Prostate gland (tissue), 2 donors: ENCODE data around the gene ADK. TPM values are rescaled to one million over a fixed set of nuclear protein-coding genes. Genes with fewer than 3 reads are reported as not detected.

Experiments used
- DNase-seq: peaks from one replicate; pipeline ENCODE4 v3.0.0-alpha.2; 2019; ENCODE audit warnings: low spot score
- H3K27ac ChIP-seq, 2 donors: fragments of 200-600 bp; sonication (generic); 2 replicates each; pipeline ENCODE4 v1.5.1; 2017 to 2019
- H3K27me3 ChIP-seq: fragments of 200-600 bp; sonication (generic); replicated peaks from 2 replicates; pipeline ENCODE4 v1.5.1; 2019; ENCODE audit not compliant: insufficient read depth
- H3K36me3 ChIP-seq, 2 donors: fragments of 200-600 bp; sonication (generic); 1 replicate in 1 of 2; 2 replicates in 1 of 2; pipeline versions ENCODE4 v1.5.1 to v1.8.1; 2017 to 2019
- H3K4me1 ChIP-seq: fragments of 200-600 bp; sonication (generic); replicated peaks from 2 replicates; pipeline ENCODE4 v1.5.1; 2019
- H3K4me3 ChIP-seq, 2 donors: fragments of 200-600 bp; sonication (generic); 2 replicates each; pipeline ENCODE4 v1.5.1; 2017 to 2019
- H3K9me3 ChIP-seq: fragments of 200-600 bp; sonication (generic); 2 replicates; pipeline ENCODE4 v1.5.1; 2017
- POLR2A ChIP-seq: fragments of 450-650 bp; IDR thresholded peaks from one replicate; pipeline ENCODE4 v1.6.1; 2016; ENCODE audit warnings: antibody characterized with exemption, mild to moderate bottlenecking
- POLR2AphosphoS5 ChIP-seq: sonication (generic); formaldehyde crosslinking; IDR thresholded peaks from one replicate; pipeline ENCODE4 v1.6.1; 2017; ENCODE audit warnings: antibody characterized with exemption
- WGBS: methylation state at CpG from one replicate; pipeline ENCODE4 v1.1.5; 2018; 5-methylcytosine and 5-hydroxymethylcytosine counted together
- intact Hi-C: fragments of 100-400 bp; cut with DNase I; formaldehyde crosslinking; loops from one replicate; pipeline ENCODE4 v1.14.2; 2022
- total RNA-seq, 2 donors: library from RNA; depleted of rRNA; stranded (reverse); fragments of >200 nt; gene quantifications; one replicate each; pipeline ENCODE4 v1.1.0, GENCODE V29; 2016
- TF ChIP-seq, protein P1 (sequence below), 4 experiments: fragments of 200-600 bp in 2 of 4; fragments of 450-650 bp in 2 of 4; sonication (generic) in 2 of 4; IDR thresholded peaks; 1 replicate in 3 of 4; 2 replicates in 1 of 4; pipeline ENCODE4 v1.5.1; 2016 to 2019; ENCODE audit warnings: antibody characterized with exemption in 4 of 4, mild to moderate bottlenecking in 2 of 4, moderate library complexity in 2 of 4

ADK gene
- total RNA-seq, 2 donors from 2014 or later: 34.1 to 42.5 TPM

DNA sequence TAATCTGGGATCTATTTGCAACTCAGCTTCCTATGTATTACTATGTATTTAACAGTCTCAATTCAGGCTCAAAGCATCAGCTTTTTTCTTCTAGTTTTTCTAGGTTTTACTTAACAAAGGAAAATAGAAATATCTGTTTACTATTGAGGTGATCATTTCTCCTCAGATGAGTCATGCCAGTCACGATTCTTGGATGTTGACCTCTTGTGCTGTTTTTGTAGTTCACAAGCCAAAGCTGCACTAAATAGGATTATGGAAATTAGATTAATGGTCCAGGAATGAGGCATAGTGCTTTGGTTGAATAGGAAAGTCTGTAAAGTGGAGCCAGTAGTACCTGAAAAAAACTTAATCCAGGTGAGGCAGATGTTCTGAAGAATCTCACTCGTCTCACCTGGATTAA, 477.1 kb downstream of the ADK start:
- intact Hi-C loops: no loop called here

DNA sequence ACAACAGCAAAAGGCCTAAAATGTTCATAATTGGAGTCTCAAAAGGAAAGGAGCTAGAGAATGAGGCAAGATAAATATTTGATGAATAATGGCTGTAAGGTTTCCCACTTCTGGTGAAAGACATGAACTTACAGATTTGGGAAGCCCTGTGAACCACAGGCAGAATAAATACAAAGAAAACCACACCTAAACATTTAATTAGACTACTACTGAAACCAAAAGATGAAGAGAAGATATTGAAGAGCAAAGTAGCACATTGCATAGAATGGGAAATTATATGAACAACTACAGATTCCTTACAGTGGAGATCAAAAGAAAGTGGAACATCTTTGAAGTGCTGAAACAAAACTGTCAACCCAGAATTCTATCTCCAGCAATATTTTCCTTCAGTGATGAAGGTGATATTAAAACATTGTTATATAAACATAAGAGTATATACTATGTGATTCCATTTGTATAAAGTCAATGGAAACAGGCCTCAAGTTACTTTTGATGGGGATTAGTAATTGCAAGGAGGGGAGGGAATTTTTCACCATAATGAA, 484.0 kb downstream of the ADK start:
- H3K4me1 ChIP-seq: no peaks in the 10 kb centered on the region
- H3K4me3 ChIP-seq: no peak overlapping the region
- TF ChIP-seq POLR2AphosphoS5 (no peak), POLR2A (no peak)
- TF ChIP-seq, protein P1, sequence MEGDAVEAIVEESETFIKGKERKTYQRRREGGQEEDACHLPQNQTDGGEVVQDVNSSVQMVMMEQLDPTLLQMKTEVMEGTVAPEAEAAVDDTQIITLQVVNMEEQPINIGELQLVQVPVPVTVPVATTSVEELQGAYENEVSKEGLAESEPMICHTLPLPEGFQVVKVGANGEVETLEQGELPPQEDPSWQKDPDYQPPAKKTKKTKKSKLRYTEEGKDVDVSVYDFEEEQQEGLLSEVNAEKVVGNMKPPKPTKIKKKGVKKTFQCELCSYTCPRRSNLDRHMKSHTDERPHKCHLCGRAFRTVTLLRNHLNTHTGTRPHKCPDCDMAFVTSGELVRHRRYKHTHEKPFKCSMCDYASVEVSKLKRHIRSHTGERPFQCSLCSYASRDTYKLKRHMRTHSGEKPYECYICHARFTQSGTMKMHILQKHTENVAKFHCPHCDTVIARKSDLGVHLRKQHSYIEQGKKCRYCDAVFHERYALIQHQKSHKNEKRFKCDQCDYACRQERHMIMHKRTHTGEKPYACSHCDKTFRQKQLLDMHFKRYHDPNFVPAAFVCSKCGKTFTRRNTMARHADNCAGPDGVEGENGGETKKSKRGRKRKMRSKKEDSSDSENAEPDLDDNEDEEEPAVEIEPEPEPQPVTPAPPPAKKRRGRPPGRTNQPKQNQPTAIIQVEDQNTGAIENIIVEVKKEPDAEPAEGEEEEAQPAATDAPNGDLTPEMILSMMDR (IDR thresholded peaks at IDR 0.05): no peak
- no peak overlapping the region for H3K27ac ChIP-seq
- H3K27me3 ChIP-seq: no peaks in the 10 kb centered on the region
- no peaks in the 10 kb centered on the region for H3K36me3 ChIP-seq
- intact Hi-C loops: no loop called here
- no peak for DNase-seq
- H3K9me3 ChIP-seq: no peaks in the 10 kb centered on the region

More for the DNA sequence above, 477.1 kb downstream of the ADK start:
- no peak overlapping the region for H3K27ac ChIP-seq
- no peaks in the 10 kb centered on the region for H3K9me3 ChIP-seq
- no peaks in the 10 kb centered on the region for H3K27me3 ChIP-seq
- no peaks in the 10 kb centered on the region for H3K36me3 ChIP-seq
- no peak for TF ChIP-seq POLR2AphosphoS5
- TF ChIP-seq, protein P1 (IDR thresholded peaks at IDR 0.05): no peak
- no peak for TF ChIP-seq POLR2A
- 76% methylated on average over 2 of the region's 2 CpGs for WGBS
- no peak overlapping the region for H3K4me3 ChIP-seq
- DNase-seq: no peak
- no peaks in the 10 kb centered on the region for H3K4me1 ChIP-seq

DNA sequence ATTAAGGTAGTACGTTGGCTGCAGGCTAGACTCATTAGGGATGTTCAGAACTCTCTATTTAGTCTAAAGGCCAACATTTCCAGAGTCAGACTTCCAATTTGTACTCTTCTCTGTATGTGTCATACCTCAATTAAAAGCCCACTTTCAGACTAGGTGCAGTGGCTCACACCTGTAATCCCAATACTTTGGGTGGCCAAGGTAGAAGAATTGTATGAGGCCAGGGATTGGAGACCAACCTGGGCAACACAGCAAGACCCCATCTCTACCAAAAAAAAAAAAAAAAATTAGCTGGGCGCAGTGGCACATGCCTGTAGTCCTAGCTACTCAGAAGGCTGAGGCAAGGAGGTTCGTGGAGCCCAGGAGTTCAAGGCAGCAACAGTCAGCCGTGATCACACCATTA, 484.6 kb downstream of the ADK start:
- Histone ChIP-seq H3K27me3 (no peaks in the 10 kb centered on the region), H3K4me3 (no peak overlapping the region), H3K4me1 (no peaks in the 10 kb centered on the region), H3K36me3 (no peaks in the 10 kb centered on the region), H3K27ac (no peak overlapping the region), H3K9me3 (no peaks in the 10 kb centered on the region)
- no peak for DNase-seq
- WGBS: 95% methylated on average over 4 of the region's 4 CpGs
- intact Hi-C loops: no loop called here
- TF ChIP-seq POLR2AphosphoS5 (no peak), POLR2A (no peak)
- TF ChIP-seq, protein P1 (IDR thresholded peaks at IDR 0.05): no peak

DNA sequence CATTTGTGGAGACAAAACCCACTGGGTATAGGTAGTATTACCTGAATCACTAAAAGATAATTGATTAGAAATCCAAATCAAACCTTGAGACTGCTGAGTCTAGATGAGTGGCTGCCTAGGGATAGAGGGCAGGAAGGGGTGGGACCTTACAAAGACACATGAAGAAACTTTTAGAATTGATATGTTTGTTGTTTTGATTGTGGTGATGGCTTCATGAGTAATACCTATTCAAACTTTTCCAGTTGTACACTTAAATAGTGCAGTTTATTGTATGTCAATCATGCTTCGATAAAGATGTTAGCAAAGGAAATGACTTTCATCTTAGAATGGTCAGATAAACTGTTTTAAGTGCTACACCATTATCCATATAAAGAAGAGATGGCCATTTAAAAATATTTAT, 486.7 kb downstream of the ADK start:
- Histone ChIP-seq H3K27me3 (no peaks in the 10 kb centered on the region), H3K4me1 (no peaks in the 10 kb centered on the region), H3K36me3 (no peaks in the 10 kb centered on the region), H3K27ac (no peak overlapping the region), H3K4me3 (no peak overlapping the region), H3K9me3 (no peaks in the 10 kb centered on the region)
- intact Hi-C loops: no loop called here
- no peak for DNase-seq
- 75% methylated on average over 1 of the region's 1 CpG for WGBS
- TF ChIP-seq POLR2AphosphoS5 (no peak), POLR2A (no peak)

DNA sequence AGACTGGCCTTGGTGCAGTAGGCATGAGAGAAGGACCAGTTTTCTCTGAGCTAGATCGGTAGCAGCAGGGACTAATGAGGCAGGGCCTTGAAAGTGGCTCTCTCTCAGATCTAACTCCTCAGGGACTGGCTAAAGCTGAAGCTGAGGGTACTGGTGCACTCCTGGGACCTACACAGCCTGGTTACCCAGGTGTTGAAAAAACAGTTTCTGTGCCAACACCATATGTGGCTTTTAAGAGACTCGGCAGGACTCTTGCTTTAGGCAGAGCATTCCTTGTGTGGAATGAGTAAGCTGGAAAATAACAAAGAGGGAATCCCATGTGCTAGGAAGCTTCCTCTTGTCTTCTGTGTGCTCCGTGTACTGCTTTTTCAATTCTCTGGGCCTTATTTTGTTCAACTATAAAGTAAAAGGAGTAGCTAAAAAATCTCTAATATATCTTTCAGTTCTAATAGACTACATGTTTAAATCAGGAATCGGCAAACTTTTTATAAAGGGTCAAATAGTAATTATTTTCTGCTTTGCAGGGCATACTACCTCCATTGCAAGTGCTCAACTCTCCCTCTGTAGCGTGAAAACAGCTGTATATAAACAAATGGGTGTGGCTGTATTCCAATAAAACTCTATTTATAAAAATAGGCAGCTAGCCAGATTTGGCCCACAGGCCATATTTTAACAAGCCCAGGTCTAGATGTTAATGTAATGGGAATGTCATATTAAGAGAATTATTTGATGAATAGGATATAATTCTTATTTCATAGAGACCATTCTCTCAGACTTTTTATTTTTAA, 489.3 kb downstream of the ADK start:
- intact Hi-C loops: no loop called here
- H3K4me1 ChIP-seq: no peaks in the 10 kb centered on the region
- WGBS: 71% methylated on average over 5 of the region's 5 CpGs
- DNase-seq: no peak
- no peak overlapping the region for H3K4me3 ChIP-seq
- TF ChIP-seq, protein P1 (IDR thresholded peaks at IDR 0.05): no peak
- TF ChIP-seq POLR2AphosphoS5 (no peak), POLR2A (no peak)
- no peaks in the 10 kb centered on the region for H3K9me3 ChIP-seq
- no peaks in the 10 kb centered on the region for H3K36me3 ChIP-seq
- H3K27ac ChIP-seq: no peak overlapping the region
- no peaks in the 10 kb centered on the region for H3K27me3 ChIP-seq
